Ectodermal cell (in vitro differentiated cells): ENCODE measurements around the gene GPT2.

Experiments used
- H3K27ac ChIP-seq: 2 replicates; pipeline ENCODE4 v1.7.0; 2013; ENCODE audit warnings: mild to moderate bottlenecking, low read depth, low read length; ENCODE audit not compliant: insufficient read depth, poor library complexity, severe bottlenecking
- H3K27me3 ChIP-seq: 2 replicates; pipeline ENCODE4 v1.7.0; 2013; ENCODE audit warnings: mild to moderate bottlenecking, low read length; ENCODE audit not compliant: insufficient read depth, control insufficient read depth, poor library complexity, severe bottlenecking
- H3K36me3 ChIP-seq: one replicate; pipeline ENCODE4 v1.7.0; 2013; ENCODE audit warnings: low read length; ENCODE audit not compliant: control insufficient read depth, insufficient read depth
- H3K4me1 ChIP-seq: one replicate; pipeline ENCODE4 v1.7.0; 2013; ENCODE audit warnings: low read length; ENCODE audit not compliant: control insufficient read depth, insufficient read depth
- H3K4me3 ChIP-seq: 2 replicates; pipeline ENCODE4 v1.7.0; 2013; ENCODE audit warnings: low read depth, low read length, control low read depth; ENCODE audit not compliant: insufficient read depth
- H3K9me3 ChIP-seq: 2 replicates; pipeline ENCODE4 v1.7.0; 2013; ENCODE audit warnings: mild to moderate bottlenecking, low read length, moderate library complexity; ENCODE audit not compliant: control insufficient read depth
- WGBS, 2 experiments: methylation state at CpG; one replicate each; pipeline ENCODE4 v1.1.7; 2013; ENCODE audit warnings: missing lambda C conversion rate in 2 of 2; 5-methylcytosine and 5-hydroxymethylcytosine counted together

The GPT2 gene

DNA sequence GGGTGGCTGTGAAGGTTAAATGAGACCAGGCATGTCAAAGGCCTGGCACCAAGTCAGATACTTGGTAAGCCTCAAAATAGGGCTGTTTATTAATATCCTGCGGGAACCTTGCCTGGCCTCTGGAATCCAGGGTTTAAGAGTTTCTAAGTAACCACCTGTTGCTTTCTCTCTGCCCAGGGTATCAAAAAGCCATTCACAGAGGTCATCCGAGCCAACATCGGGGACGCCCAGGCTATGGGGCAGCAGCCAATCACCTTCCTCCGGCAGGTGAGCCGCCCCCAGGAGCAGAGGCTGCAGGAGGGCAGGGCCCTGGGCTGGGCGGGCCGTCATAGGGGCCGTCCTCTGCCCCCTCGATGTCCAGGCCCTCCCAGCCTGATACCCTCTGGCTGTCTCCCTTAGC, 13.3 kb downstream of the GPT2 start:
- 87 to 91% methylated on average over 10 of the region's 10 CpGs for WGBS, 2 experiments
- Histone ChIP-seq H3K4me3 (no peak overlapping the region), H3K36me3 (peaks cover 4% of the 10 kb centered on the region)

DNA sequence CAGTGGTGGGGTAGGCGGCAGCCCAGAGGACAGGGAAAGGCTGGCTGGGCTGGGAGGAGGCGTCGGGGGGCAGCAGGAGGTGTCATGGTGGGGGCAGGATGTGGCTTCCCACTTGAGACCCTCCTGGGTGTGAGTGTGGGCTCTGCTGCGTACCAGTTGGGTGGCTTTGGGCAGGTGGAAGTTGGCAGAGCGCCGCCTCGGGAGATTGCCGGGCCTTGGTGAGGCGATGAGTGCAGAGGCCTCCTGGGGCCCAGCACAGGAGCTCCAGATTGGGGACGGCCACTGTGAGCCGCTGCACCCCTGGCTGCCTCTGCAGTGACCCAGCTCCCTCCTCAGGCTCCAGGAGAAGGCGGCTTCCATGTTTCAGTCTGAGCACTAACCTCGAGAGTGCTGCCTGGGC, 13.8 kb downstream of the GPT2 start:
- H3K36me3 ChIP-seq = peaks cover 4% of the 10 kb centered on the region
- peaks cover 7% of the 10 kb centered on the region for H3K4me1 ChIP-seq
- no peaks in the 10 kb centered on the region for H3K9me3 ChIP-seq
- no peak overlapping the region for H3K27ac ChIP-seq
- no peaks in the 10 kb centered on the region for H3K27me3 ChIP-seq
- H3K4me3 ChIP-seq = no peak overlapping the region
- WGBS, 2 experiments = 96 to 97% methylated on average over 13 of the region's 13 CpGs

More for the DNA sequence above, 13.3 kb downstream of the GPT2 start:
- Histone ChIP-seq H3K27me3 (no peaks in the 10 kb centered on the region), H3K27ac (no peak overlapping the region), H3K9me3 (no peaks in the 10 kb centered on the region), H3K4me1 (peaks cover 7% of the 10 kb centered on the region)

DNA sequence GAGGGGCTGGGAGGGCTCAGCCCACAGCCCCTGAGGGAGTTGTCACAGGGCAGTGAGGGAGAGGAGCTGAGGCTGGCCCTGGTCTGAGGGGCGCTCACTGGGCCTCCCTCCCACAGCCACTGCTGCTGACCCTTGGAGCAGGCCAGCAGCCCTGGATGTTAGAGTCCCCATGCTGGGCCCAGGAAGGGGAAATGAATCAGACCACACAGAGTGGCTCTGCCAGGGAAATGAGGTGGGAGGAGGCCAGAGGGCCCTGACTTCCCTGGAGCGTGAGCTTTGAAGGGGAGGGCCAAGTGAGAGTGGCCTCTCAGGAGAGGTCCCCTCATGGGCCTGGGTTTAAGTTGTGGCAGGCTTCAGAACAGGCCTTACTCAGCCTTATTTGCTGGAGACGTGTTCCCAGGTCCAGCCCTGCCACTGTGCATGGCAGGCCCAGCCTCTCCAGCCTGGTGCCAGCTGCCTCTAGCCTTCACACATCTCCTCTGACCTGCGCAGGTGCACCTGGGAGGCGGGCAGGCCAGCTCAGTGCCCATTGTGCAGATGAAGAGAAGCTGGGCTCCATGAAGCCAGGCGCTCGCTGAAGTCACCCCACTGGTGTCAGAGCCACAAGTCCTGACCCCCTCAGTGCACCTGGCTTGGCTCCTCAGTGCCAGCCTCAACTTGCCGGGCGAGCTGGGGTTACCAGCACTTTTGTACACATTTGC, 15.4 kb downstream of the GPT2 start:
- 91 to 94% methylated on average over 9 of the region's 9 CpGs for WGBS, 2 experiments
- H3K36me3 ChIP-seq = peaks cover 4% of the 10 kb centered on the region
- no peak overlapping the region for H3K27ac ChIP-seq
- H3K27me3 ChIP-seq = no peaks in the 10 kb centered on the region
- H3K4me1 ChIP-seq = peaks cover 7% of the 10 kb centered on the region
- H3K9me3 ChIP-seq = no peaks in the 10 kb centered on the region
- no peak overlapping the region for H3K4me3 ChIP-seq

DNA sequence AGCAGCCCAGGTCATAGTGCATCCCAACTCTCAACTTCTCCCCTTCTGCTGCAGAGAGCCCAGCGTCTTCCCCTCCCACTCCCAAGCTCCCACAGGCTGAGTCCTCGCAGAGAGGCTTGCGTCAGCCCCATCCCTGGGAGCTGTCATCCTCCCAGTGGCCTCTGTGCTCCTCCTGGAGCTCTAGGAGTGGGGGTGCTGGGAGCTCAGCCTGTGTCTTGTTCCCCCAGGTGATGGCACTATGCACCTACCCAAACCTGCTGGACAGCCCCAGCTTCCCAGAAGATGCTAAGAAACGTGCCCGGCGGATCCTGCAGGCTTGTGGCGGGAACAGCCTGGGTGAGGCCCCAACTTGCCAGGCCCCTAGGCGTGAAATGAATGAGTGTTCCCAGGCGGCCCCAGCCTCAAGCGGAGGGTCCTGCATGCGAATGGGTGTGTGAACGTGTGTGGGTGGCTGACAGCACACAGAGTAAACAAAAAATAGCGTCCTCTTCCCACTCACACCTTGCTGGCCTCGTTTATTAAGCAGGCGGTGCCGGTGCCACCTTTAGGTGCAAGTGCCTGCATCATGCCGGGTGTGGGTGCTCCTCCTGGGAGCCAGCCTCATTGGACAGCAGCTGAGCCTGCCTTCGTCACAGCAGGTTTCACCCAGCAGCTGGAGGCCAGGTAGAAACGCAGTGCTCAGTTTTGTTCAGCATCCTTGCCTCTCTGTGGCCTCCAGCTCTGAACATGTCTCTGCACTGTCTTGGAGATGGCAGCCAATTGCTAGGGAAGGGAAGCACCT, 16.5 kb downstream of the GPT2 start:
- Histone ChIP-seq H3K4me3 (no peak overlapping the region), H3K36me3 (peaks cover 4% of the 10 kb centered on the region)

GRCh38 chr16:46901709-46902108, 17.5 kb downstream of the GPT2 start:
- 83 to 85% methylated on average over 8 of the region's 8 CpGs for WGBS, 2 experiments
- peaks cover 4% of the 10 kb centered on the region for H3K36me3 ChIP-seq
- no peak overlapping the region for H3K4me3 ChIP-seq
- H3K27ac ChIP-seq = no peak overlapping the region
- H3K27me3 ChIP-seq = no peaks in the 10 kb centered on the region
- H3K4me1 ChIP-seq = no peaks in the 10 kb centered on the region
- H3K9me3 ChIP-seq = no peaks in the 10 kb centered on the region

More for the DNA sequence above, 16.5 kb downstream of the GPT2 start:
- Histone ChIP-seq H3K27ac (no peak overlapping the region), H3K27me3 (no peaks in the 10 kb centered on the region), H3K4me1 (peaks cover 7% of the 10 kb centered on the region), H3K9me3 (no peaks in the 10 kb centered on the region)
- 93% methylated on average over 19 of the region's 19 CpGs for WGBS, 2 experiments

DNA sequence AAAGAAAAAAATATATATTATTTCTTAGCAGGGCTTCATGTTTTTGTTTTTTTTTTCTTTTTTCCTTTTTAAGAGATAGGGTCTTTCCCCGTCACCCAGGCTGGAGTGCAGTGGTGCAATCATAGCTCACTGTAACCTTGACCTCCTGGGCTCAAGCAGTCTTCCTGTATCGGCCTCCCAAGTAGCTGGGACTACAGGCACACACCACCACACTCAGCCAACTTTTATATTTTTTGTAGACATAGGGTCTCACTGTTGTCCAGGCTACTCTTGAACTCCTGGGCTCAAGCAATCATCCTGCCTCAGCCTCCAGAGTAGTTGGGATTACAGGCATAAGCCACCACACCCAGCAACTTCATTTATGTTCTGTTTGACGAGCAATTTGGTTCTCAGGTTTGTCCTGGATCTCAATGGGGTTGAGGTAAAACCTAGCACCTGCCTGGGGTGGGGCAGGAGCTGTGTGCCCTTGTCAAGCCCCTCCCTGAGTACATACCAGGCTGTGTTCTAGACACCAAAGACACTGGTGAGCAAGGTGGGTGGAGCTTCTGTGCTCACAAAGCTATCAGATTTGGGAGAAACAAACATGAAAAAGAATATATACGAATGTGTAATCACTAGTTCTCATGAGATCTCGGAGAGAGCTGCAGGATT, 19.2 kb downstream of the GPT2 start:
- Histone ChIP-seq H3K4me1 (no peaks in the 10 kb centered on the region), H3K4me3 (no peak overlapping the region), H3K36me3 (peaks cover 7% of the 10 kb centered on the region), H3K27ac (no peak overlapping the region), H3K9me3 (no peaks in the 10 kb centered on the region), H3K27me3 (no peaks in the 10 kb centered on the region)
- whole genome bisulfite sequencing, 2 experiments = 94 to 96% methylated on average over 5 of the region's 5 CpGs

DNA sequence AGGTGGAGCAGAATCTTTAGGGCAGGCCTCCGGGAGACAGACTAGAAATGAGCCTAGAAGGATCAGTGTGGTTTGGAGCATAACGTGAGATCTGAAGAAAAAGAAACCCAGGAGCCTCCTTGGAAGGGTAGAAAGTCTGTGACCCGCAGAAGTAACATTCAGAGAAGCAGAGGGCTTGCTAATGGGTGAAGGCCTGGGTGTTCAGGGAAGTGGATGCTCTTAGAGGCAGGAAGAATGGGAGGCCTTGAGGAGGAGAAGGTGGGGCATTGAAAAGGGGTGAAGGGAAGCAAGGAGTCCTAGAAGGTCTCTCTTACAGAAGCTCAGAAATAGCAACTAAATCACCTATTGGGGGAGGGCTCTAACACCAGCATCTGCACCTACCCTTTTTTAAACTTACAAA, 20.3 kb downstream of the GPT2 start:
- peaks cover 8% of the 10 kb centered on the region for H3K36me3 ChIP-seq
- no peak overlapping the region for H3K4me3 ChIP-seq
- 96 to 97% methylated on average over 3 of the region's 3 CpGs for WGBS, 2 experiments
- H3K9me3 ChIP-seq = no peaks in the 10 kb centered on the region
- H3K27me3 ChIP-seq = no peaks in the 10 kb centered on the region
- H3K4me1 ChIP-seq = no peaks in the 10 kb centered on the region
- H3K27ac ChIP-seq = no peak overlapping the region

DNA sequence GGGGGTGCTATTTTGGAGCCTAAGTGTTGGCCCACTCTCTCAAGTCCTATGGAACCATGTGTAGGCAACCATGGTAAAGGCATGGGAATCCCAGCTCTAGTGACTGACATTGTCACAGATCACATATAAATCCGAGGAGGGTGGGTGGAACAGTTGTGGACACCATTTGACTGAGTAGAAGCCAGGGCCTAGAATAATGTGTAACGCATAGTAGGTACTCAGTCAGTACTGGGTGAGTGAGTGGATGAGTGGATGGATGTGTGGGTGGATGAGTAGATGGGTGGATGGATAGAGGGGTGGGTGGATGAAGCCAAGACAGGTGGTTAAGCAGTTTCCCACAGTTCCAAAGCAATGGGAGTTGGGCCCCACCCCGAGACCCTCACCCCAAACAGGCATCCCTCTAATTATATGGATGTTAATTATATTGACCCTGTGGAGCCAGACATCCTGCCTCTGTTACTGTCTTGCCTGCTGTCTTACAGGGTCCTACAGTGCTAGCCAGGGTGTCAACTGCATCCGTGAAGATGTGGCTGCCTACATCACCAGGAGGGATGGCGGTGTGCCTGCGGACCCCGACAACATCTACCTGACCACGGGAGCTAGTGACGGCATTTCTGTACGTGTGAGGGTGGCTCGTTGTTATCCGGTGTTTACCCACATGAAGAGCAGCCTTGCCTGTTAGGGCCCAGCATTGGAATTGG, 22.3 kb downstream of the GPT2 start:
- peaks cover 26% of the 10 kb centered on the region for H3K36me3 ChIP-seq

GRCh38 chr16:46907061-46907774, 23.1 kb downstream of the GPT2 start:
- no peaks in the 10 kb centered on the region for H3K4me1 ChIP-seq
- WGBS, 2 experiments = 95 to 96% methylated on average over 12 of the region's 12 CpGs
- H3K27me3 ChIP-seq = no peaks in the 10 kb centered on the region
- H3K4me3 ChIP-seq = no peak overlapping the region
- H3K27ac ChIP-seq = no peak overlapping the region
- no peaks in the 10 kb centered on the region for H3K9me3 ChIP-seq
- H3K36me3 ChIP-seq = peaks cover 32% of the 10 kb centered on the region

More for the DNA sequence above, 22.3 kb downstream of the GPT2 start:
- Histone ChIP-seq H3K4me3 (no peak overlapping the region), H3K9me3 (no peaks in the 10 kb centered on the region), H3K4me1 (no peaks in the 10 kb centered on the region), H3K27ac (no peak overlapping the region), H3K27me3 (no peaks in the 10 kb centered on the region)
- WGBS, 2 experiments = 97% methylated on average over 11 to 12 of the region's 12 CpGs
